NCI-H187 (cell line): ENCODE measurements around the gene NPIPA3.
"Not testable (repeated sequence)": the region's sequence is repeated elsewhere in the genome, so short reads cannot be mapped to it uniquely, and the experiment has no call there.

ENCODE experiments used
- DNase-seq, 2 experiments: peaks; one replicate each; lab custom pipeline; 2025; lab: John Stamatoyannopoulos, UW

The NPIPA3 gene

GRCh38 chr16:14703156-14704011 lies at the start of gene NPIPA3:
Gene NPIPA3, plus strand, starts transcription at chr16:14703411. Its CDS starts 5,533 bp downstream, at chr16:14708944.
- DNase-seq: not testable (repeated sequence)

GRCh38 chr16:14658063-14658462 lies 45.1 kb upstream of the NPIPA3 start:
- DNase-seq: no peak

GRCh38 chr16:14667347-14668266 lies 35.6 kb upstream of the NPIPA3 start:
- DNase-seq: no peak

GRCh38 chr16:14668556-14669223 lies 34.5 kb upstream of the NPIPA3 start:
- no peak for DNase-seq

GRCh38 chr16:14669776-14670175 lies 33.4 kb upstream of the NPIPA3 start:
- DNase-seq: no peak

GRCh38 chr16:14672403-14672971 lies 30.7 kb upstream of the NPIPA3 start:
- no peak for DNase-seq

- no peak for DNase-seq
Measured at GRCh38 chr16:14676633-14677032, 26.6 kb upstream of the NPIPA3 start.

GRCh38 chr16:14677627-14678026 lies 25.6 kb upstream of the NPIPA3 start:
- no peak for DNase-seq

- no peak for DNase-seq
Measured at GRCh38 chr16:14678748-14679497, 24.3 kb upstream of the NPIPA3 start.

- DNase-seq: not testable (repeated sequence)
Measured at GRCh38 chr16:14680396-14680795, 22.8 kb upstream of the NPIPA3 start.

- DNase-seq: no peak
Measured at GRCh38 chr16:14681115-14681514, 22.1 kb upstream of the NPIPA3 start.

GRCh38 chr16:14682121-14682520 lies 21.1 kb upstream of the NPIPA3 start:
- DNase-seq: no peak

GRCh38 chr16:14685870-14686793 lies 17.1 kb upstream of the NPIPA3 start:
- not testable (repeated sequence) for DNase-seq

- DNase-seq: not testable (repeated sequence)
Measured at GRCh38 chr16:14694129-14694528, 9.1 kb upstream of the NPIPA3 start, which contains the start of gene PLA2G10. Gene PLA2G10, minus strand, starts transcription at chr16:14694308. Its CDS starts 79 bp downstream, at chr16:14694229.

- not testable (repeated sequence) for DNase-seq
Measured at GRCh38 chr16:14701859-14702258, 1.4 kb upstream of the NPIPA3 start.

- not testable (repeated sequence) for DNase-seq
Measured at GRCh38 chr16:14702672-14703071, 539 bp upstream of the NPIPA3 start.

- not testable (repeated sequence) for DNase-seq
Measured at GRCh38 chr16:14733233-14733632, 30.0 kb downstream of the NPIPA3 start.

GRCh38 chr16:14740832-14741385 lies 37.7 kb downstream of the NPIPA3 start:
- not testable (repeated sequence) for DNase-seq

- not testable (repeated sequence) for DNase-seq
Measured at GRCh38 chr16:14741794-14742193, 38.6 kb downstream of the NPIPA3 start.
